ENCODE data around the gene MCC.

MCC gene

GRCh38 chr5:113319256-113320053, 168.8 kb downstream of the MCC start:
- no peak for DNase-seq (ENCODE audit: low read depth)

- no peak for DNase-seq (ENCODE audit: low read depth)
Measured at GRCh38 chr5:113317636-113318035, 170.6 kb downstream of the MCC start.

- DNase-seq (ENCODE audit: low read depth), result no peak
Measured at GRCh38 chr5:113311301-113311700, 177.0 kb downstream of the MCC start.

- no peak for DNase-seq (ENCODE audit: low read depth)
Measured at GRCh38 chr5:113302120-113302519, 186.1 kb downstream of the MCC start.

- no peak for DNase-seq (ENCODE audit: low read depth)
Measured at GRCh38 chr5:113299591-113299990, 188.7 kb downstream of the MCC start.

GRCh38 chr5:113296676-113297075, 191.6 kb downstream of the MCC start:
- no peak for DNase-seq (ENCODE audit: low read depth)

- DNase-seq (ENCODE audit: low read depth), result no peak
Measured at GRCh38 chr5:113295111-113295539, 193.1 kb downstream of the MCC start.

- peak; percentile 60 for DNase-seq (ENCODE audit: low read depth)
Measured at GRCh38 chr5:113294311-113295110, 193.7 kb downstream of the MCC start.

- DNase-seq (ENCODE audit: low read depth), result no peak
Measured at GRCh38 chr5:113293975-113294310, 194.3 kb downstream of the MCC start.

GRCh38 chr5:113293068-113293974, 194.9 kb downstream of the MCC start:
- no peak for DNase-seq (ENCODE audit: low read depth)

- no peak for DNase-seq (ENCODE audit: low read depth)
Measured at GRCh38 chr5:113292462-113292861, 195.8 kb downstream of the MCC start.

GRCh38 chr5:113283558-113283957, 204.7 kb downstream of the MCC start:
- DNase-seq (ENCODE audit: low read depth), result no peak

- no peak for DNase-seq (ENCODE audit: low read depth)
Measured at GRCh38 chr5:113282472-113282871, 205.8 kb downstream of the MCC start.

GRCh38 chr5:113281194-113281593, 207.1 kb downstream of the MCC start:
- no peak for DNase-seq (ENCODE audit: low read depth)

GRCh38 chr5:113280541-113280940, 207.7 kb downstream of the MCC start:
- DNase-seq (ENCODE audit: low read depth), result no peak

- no peak for DNase-seq (ENCODE audit: low read depth)
Measured at GRCh38 chr5:113278976-113279375, 209.3 kb downstream of the MCC start.

GRCh38 chr5:113276493-113276892, 211.8 kb downstream of the MCC start:
- no peak for DNase-seq (ENCODE audit: low read depth)

- no peak for DNase-seq (ENCODE audit: low read depth)
Measured at GRCh38 chr5:113276001-113276400, 212.3 kb downstream of the MCC start.

- DNase-seq (ENCODE audit: low read depth), result no peak
Measured at GRCh38 chr5:113274836-113275414, 213.3 kb downstream of the MCC start.

GRCh38 chr5:113273948-113274347, 214.3 kb downstream of the MCC start:
- DNase-seq (ENCODE audit: low read depth), result no peak

- DNase-seq (ENCODE audit: low read depth), result no peak
Measured at GRCh38 chr5:113271745-113272454, 216.4 kb downstream of the MCC start.
